Large intestine (tissue), 3 donors: ENCODE measurements around the gene FBXL13. TPM values are rescaled to one million over a fixed set of nuclear protein-coding genes. Genes with fewer than 3 reads are reported as not detected.
"Not testable (repeated sequence)": the region's sequence is repeated elsewhere in the genome, so short reads cannot be mapped to it uniquely, and the experiment has no call there.

ENCODE experiments used
- DNase-seq, 2 donors: peaks; one replicate each; pipeline versions ENCODE4 v3.0.0 to v3.0.0-alpha.2; 2013
- H3K27ac ChIP-seq: one replicate; pipeline ENCODE4 v1.5.1; 2013; ENCODE audit warnings: low read length
- H3K27me3 ChIP-seq: 2 replicates; pipeline ENCODE4 v1.6.1; 2013; ENCODE audit warnings: low read length; ENCODE audit not compliant: control insufficient read depth, insufficient read depth
- H3K36me3 ChIP-seq: 2 replicates; pipeline ENCODE4 v1.6.1; 2013; ENCODE audit warnings: low read length; ENCODE audit not compliant: control insufficient read depth, insufficient read depth
- H3K4me1 ChIP-seq: one replicate; pipeline ENCODE4 v1.6.1; 2013; ENCODE audit warnings: low read length; ENCODE audit not compliant: control insufficient read depth, insufficient read depth
- H3K4me3 ChIP-seq: one replicate; pipeline ENCODE4 v1.5.1; 2013; ENCODE audit warnings: low read length
- H3K9me3 ChIP-seq: one replicate; pipeline ENCODE4 v1.6.1; 2013; ENCODE audit warnings: mild to moderate bottlenecking, low read depth, low read length, moderate library complexity; ENCODE audit not compliant: control insufficient read depth
- WGBS: methylation state at CpG from one replicate; pipeline ENCODE4 v1.1.5; 2013; ENCODE audit warnings: low lambda C conversion rate; ENCODE audit not compliant: insufficient coverage; 5-methylcytosine and 5-hydroxymethylcytosine counted together
- polyA plus RNA-seq: library from polyadenylated mRNA; unstranded; fragments of 120-200 nt; gene quantifications from one replicate; pipeline ENCODE4 v1.2.1, GENCODE V29; 2013

The FBXL13 gene
- polyA plus RNA-seq, 1 donor: 0.70 TPM

- Histone ChIP-seq H3K27ac (no peak overlapping the region), H3K36me3 (no peaks in the 10 kb centered on the region), H3K27me3 (no peaks in the 10 kb centered on the region), H3K4me3 (no peak overlapping the region), H3K4me1 (no peaks in the 10 kb centered on the region), H3K9me3 (no peaks in the 10 kb centered on the region)
- WGBS: 88% methylated on average over 6 of the region's 15 CpGs
- no peak for DNase-seq
These were observed 100.0 kb downstream of the FBXL13 start for GRCh38 chr7:102974366-102975236.

- H3K4me1 ChIP-seq: no peaks in the 10 kb centered on the region
- no CpG with 5 or more reads among the region's 23 CpGs for WGBS
- no peak for DNase-seq
- no peaks in the 10 kb centered on the region for H3K9me3 ChIP-seq
- H3K27me3 ChIP-seq: no peaks in the 10 kb centered on the region
- no peaks in the 10 kb centered on the region for H3K36me3 ChIP-seq
- H3K4me3 ChIP-seq: no peak overlapping the region
- no peak overlapping the region for H3K27ac ChIP-seq
These were observed 101.3 kb downstream of the FBXL13 start for GRCh38 chr7:102973096-102973802.

GRCh38 chr7:102967798-102968197 lies 106.8 kb downstream of the FBXL13 start:
- no peaks in the 10 kb centered on the region for H3K9me3 ChIP-seq
- H3K4me3 ChIP-seq: no peak overlapping the region
- no peaks in the 10 kb centered on the region for H3K27me3 ChIP-seq
- DNase-seq: no peak
- no peak overlapping the region for H3K27ac ChIP-seq
- no peaks in the 10 kb centered on the region for H3K4me1 ChIP-seq
- no peaks in the 10 kb centered on the region for H3K36me3 ChIP-seq

GRCh38 chr7:102966465-102966864 lies 108.1 kb downstream of the FBXL13 start:
- H3K4me1 ChIP-seq: no peaks in the 10 kb centered on the region
- no peak overlapping the region for H3K4me3 ChIP-seq
- H3K9me3 ChIP-seq: no peaks in the 10 kb centered on the region
- no peak overlapping the region for H3K27ac ChIP-seq
- WGBS: no CpG with 5 or more reads among the region's 2 CpGs
- H3K36me3 ChIP-seq: no peaks in the 10 kb centered on the region
- DNase-seq: no peak
- H3K27me3 ChIP-seq: no peaks in the 10 kb centered on the region

GRCh38 chr7:102961993-102962392 lies 112.6 kb downstream of the FBXL13 start:
- not testable (repeated sequence) for H3K27ac ChIP-seq, H3K36me3 ChIP-seq, H3K27me3 ChIP-seq, DNase-seq, H3K9me3 ChIP-seq, H3K4me1 ChIP-seq, H3K4me3 ChIP-seq
- WGBS: no CpG with 5 or more reads among the region's 2 CpGs

- WGBS: no CpG with 5 or more reads among the region's 3 CpGs
These were observed 116.6 kb downstream of the FBXL13 start for GRCh38 chr7:102958004-102958403.

GRCh38 chr7:102954359-102954758 lies 120.2 kb downstream of the FBXL13 start:
- H3K36me3 ChIP-seq, H3K9me3 ChIP-seq, H3K4me3 ChIP-seq, H3K4me1 ChIP-seq, H3K27ac ChIP-seq, DNase-seq, H3K27me3 ChIP-seq: not testable (repeated sequence)
- WGBS: 94% methylated on average over 2 of the region's 4 CpGs

More at GRCh38 chr7:102958004-102958403, 116.6 kb downstream of the FBXL13 start:
- not testable (repeated sequence) for DNase-seq, H3K27me3 ChIP-seq, H3K4me3 ChIP-seq, H3K4me1 ChIP-seq, H3K9me3 ChIP-seq, H3K36me3 ChIP-seq, H3K27ac ChIP-seq

GRCh38 chr7:102953406-102953805 lies 121.2 kb downstream of the FBXL13 start:
- Histone ChIP-seq H3K9me3 (no peaks in the 10 kb centered on the region), H3K4me3 (no peak overlapping the region), H3K4me1 (no peaks in the 10 kb centered on the region), H3K36me3 (no peaks in the 10 kb centered on the region), H3K27ac (no peak overlapping the region), H3K27me3 (no peaks in the 10 kb centered on the region)
- no peak for DNase-seq

GRCh38 chr7:102951839-102952238 lies 122.8 kb downstream of the FBXL13 start:
- Histone ChIP-seq H3K9me3 (no peaks in the 10 kb centered on the region), H3K36me3 (no peaks in the 10 kb centered on the region), H3K27ac (no peak overlapping the region), H3K4me3 (no peak overlapping the region), H3K27me3 (no peaks in the 10 kb centered on the region), H3K4me1 (no peaks in the 10 kb centered on the region)
- no peak for DNase-seq
- WGBS: 93% methylated on average over 2 of the region's 3 CpGs

GRCh38 chr7:102944241-102944640 lies 130.4 kb downstream of the FBXL13 start:
- H3K4me1 ChIP-seq: no peaks in the 10 kb centered on the region
- 100% methylated on average over 2 of the region's 4 CpGs for WGBS

More at GRCh38 chr7:102944241-102944640, 130.4 kb downstream of the FBXL13 start:
- no peak for DNase-seq
- Histone ChIP-seq H3K9me3 (no peaks in the 10 kb centered on the region), H3K27ac (no peak overlapping the region), H3K27me3 (no peaks in the 10 kb centered on the region), H3K36me3 (peaks cover 4% of the 10 kb centered on the region), H3K4me3 (no peak overlapping the region)
